AG09309 (cell line): ENCODE results near the gene WT1.

Source experiments
- DNase-seq: peaks from one replicate; pipeline ENCODE4 v3.0.0-alpha.2; 2010; ENCODE audit warnings: low read depth
- H3K4me3 ChIP-seq: 2 replicates; pipeline ENCODE4 v1.5.1; 2011; ENCODE audit warnings: mild to moderate bottlenecking, low read depth, low read length, moderate library complexity; ENCODE audit not compliant: control insufficient read depth
- CTCF ChIP-seq: IDR thresholded peaks from 2 replicates; pipeline ENCODE4 v1.5.1; 2011; ENCODE audit warnings: mild to moderate bottlenecking, low read depth, low read length, inconsistent platforms; ENCODE audit not compliant: insufficient read depth, control insufficient read depth; ENCODE audit errors: missing control alignments

The WT1 gene

GRCh38 chr11:32426192-32426591 is 9.1 kb downstream of the WT1 start:
- no peak for TF ChIP-seq CTCF
- DNase-seq = no peak
- no peak overlapping the region for H3K4me3 ChIP-seq

- TF ChIP-seq CTCF = no peak
- DNase-seq = no peak
- H3K4me3 ChIP-seq = no peak overlapping the region
Observed at GRCh38 chr11:32425761-32426160, 9.6 kb downstream of the WT1 start.

DNA sequence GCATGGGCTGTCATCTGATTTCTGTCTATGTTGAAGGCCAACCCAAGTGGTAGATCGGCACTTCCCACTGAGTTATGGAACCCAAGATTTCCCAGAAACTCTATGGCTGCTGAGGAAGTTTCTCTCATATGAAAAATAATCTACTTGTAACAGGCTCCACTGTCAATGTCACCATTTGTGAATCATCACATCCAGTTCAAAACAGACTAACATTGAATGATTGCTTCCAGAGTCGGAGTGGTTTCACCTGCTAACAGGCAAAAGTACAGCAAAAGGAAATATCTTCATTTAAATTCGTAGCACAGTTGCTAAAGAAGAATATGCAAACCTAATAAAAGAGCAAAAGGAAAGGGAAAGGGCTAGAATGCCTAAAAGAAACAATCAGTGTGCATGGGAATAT is 12.8 kb downstream of the WT1 start:
- no peak for TF ChIP-seq CTCF
- no peak overlapping the region for H3K4me3 ChIP-seq
- DNase-seq = no peak

DNA sequence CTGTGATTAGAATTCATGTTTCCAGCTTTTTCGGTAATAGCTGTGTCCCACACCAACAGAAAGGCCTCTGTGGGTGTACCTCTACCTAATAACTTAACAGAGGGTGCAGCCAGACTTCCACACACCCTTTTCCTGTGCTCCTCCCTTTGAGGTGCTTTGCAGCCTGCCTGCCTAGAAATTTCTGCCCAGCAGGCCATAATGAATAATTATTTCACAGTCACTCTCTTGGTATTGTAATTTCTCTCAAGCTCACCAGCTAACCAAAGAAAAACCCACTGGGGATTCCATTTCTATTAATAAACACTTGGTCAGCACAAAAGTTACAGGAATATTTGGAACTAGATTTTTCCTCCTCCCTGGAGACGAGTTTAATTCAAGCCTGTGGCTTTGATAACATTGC is 13.3 kb downstream of the WT1 start:
- H3K4me3 ChIP-seq = no peak overlapping the region
- no peak for DNase-seq
- no peak for TF ChIP-seq CTCF

DNA sequence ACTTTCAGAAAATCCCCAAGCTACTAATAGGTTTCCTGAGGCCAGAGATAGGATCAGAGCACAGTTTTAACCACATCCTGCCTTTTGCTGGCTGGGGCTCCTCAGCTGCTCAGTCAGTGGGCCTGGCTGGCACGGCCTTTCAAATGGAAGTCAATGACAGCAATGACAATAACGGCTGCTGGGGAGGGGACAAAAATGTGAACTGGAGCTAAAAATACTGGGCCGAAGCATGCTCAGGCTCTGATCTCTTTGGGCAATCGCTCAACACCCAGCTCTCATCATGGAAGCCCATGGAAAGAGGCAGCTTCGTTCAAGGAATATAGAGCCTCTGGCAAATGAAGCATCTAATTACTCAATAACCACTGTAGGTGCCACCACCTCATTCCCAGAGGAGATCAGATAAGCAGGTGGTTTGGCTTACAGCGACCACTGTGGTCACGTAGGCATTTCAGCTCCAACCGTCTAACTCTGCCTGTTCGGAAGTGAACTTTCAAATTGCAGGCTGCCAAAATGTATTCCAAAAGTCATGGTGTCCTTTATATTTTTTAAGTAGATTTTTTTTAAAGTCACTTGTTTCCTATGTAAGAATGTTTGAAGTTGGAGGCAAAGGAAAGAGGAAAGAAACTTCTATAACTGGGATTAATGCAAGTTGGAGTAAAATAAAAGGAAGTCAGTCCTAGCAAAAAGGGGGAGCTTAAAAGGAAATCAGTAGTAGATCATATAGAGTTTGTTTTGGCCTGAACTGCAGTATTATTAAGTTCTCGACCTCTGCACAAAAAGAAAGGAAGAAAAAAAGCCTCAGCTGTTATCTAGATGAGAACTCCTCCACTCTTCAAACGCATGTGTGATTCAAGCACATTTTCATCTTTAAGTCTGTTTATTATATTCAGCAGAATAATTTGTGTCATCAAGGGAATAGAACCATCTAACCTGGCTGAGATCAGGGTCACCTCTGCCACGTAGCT is 14.1 kb downstream of the WT1 start:
- no peak for DNase-seq
- H3K4me3 ChIP-seq = no peak overlapping the region
- no peak for TF ChIP-seq CTCF

DNA sequence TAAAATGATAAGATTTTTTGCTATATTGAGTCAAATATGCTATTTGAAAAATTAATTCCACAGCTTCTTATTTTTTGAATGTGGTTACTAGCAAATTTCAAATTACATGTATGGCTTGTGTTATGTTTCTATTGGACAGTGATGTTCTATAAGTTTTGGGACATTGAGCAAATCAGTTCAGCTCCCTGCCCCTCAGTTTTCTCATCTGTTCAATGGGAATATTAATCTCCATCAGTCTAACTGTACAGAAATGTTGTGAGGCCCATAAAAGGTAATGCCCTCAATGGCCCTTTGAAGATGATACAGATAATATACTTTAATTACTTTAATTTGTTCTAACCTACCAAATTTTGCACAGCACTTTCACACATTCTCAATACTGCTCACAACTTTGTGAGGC is 15.2 kb downstream of the WT1 start:
- no peak for DNase-seq
- no peak for TF ChIP-seq CTCF
- H3K4me3 ChIP-seq = no peak overlapping the region
